ENCODE measurements around the gene TAF1. TPM values are rescaled to one million over a fixed set of nuclear protein-coding genes. Genes with fewer than 3 reads are reported as not detected.

The TAF1 gene
- polyA plus RNA-seq, 1 donor (not counting 4 experiments of a cell fraction or from before 2014, with no cell fraction given): 13.3 TPM

DNA sequence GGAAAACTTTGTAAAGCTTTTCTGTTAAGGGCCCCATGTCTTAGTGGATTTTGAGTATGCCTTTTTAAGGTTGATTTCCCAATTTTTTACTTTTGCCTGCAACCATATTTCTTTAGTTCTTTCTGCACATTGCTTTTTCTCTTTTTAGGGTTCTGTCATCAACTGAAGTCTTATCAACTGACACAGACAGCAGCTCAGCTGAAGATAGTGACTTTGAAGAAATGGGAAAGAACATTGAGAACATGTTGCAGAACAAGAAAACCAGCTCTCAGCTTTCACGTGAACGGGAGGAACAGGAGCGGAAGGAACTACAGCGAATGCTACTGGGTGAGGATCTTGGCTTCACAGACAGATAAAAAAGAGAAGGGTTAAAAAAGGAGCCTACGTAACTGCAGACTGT is 27.8 kb downstream of the TAF1 start:
- Histone ChIP-seq H3K27ac (ENCODE audit: control insufficient read depth, insufficient read depth, low read length) (no peak overlapping the region), H3K9me1 (ENCODE audit: control insufficient read depth, extremely low read depth, insufficient read depth, low read length) (no peaks in the 10 kb centered on the region), H3K9ac (ENCODE audit: control insufficient read depth, extremely low read depth, insufficient read depth, low read length) (no peak overlapping the region), H3K4me2 (ENCODE audit: control insufficient read depth, extremely low read depth, insufficient read depth, low read depth, low read length) (no peak overlapping the region), H3K4me1 (ENCODE audit: control insufficient read depth, extremely low read depth, insufficient read depth, low read length) (no peaks in the 10 kb centered on the region), H3K9me3 (ENCODE audit: control insufficient read depth, low read depth, low read length) (no peaks in the 10 kb centered on the region), H3K27me3 (ENCODE audit: control insufficient read depth, extremely low read depth, insufficient read depth, low read length) (no peaks in the 10 kb centered on the region), H4K20me1 (ENCODE audit: control insufficient read depth, extremely low read depth, insufficient read depth, low read length) (no peaks in the 10 kb centered on the region), H2AFZ (ENCODE audit: control insufficient read depth, low read length) (no peak overlapping the region), H3K79me2 (ENCODE audit: control insufficient read depth, insufficient read depth, low read length) (no peaks in the 10 kb centered on the region), H3K36me3 (ENCODE audit: control insufficient read depth in 2 of 2, extremely low read depth in 1 of 2, insufficient read depth in 2 of 2, low read length in 2 of 2) (peaks cover 6 to 13% of the 10 kb centered on the region in 2 experiments), H3K4me3 (ENCODE audit: control insufficient read depth in 2 of 3, extremely low read depth in 1 of 3, insufficient read depth in 2 of 3, low read depth in 1 of 3, low read length in 3 of 3) (no peak overlapping the region)
- DNase-seq (ENCODE audit: low read depth, low spot score): no peak
- FAIRE-seq: no peak
- no peak for TF ChIP-seq EZH2 (IDR thresholded peaks at IDR 0.05; ENCODE audit: low read length)
- TF ChIP-seq, protein P1, sequence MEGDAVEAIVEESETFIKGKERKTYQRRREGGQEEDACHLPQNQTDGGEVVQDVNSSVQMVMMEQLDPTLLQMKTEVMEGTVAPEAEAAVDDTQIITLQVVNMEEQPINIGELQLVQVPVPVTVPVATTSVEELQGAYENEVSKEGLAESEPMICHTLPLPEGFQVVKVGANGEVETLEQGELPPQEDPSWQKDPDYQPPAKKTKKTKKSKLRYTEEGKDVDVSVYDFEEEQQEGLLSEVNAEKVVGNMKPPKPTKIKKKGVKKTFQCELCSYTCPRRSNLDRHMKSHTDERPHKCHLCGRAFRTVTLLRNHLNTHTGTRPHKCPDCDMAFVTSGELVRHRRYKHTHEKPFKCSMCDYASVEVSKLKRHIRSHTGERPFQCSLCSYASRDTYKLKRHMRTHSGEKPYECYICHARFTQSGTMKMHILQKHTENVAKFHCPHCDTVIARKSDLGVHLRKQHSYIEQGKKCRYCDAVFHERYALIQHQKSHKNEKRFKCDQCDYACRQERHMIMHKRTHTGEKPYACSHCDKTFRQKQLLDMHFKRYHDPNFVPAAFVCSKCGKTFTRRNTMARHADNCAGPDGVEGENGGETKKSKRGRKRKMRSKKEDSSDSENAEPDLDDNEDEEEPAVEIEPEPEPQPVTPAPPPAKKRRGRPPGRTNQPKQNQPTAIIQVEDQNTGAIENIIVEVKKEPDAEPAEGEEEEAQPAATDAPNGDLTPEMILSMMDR (optimal IDR thresholded peaks at IDR 0.05 in 1 of 3, IDR thresholded peaks at IDR 0.05 in 1 of 3, conservative IDR thresholded peaks at IDR 0.05 in 1 of 3; ENCODE audit: extremely low read depth in 1 of 3, insufficient read depth in 2 of 3, low read length in 3 of 3): no peak
- dilution Hi-C loops (cut with MboI; ENCODE audit: extremely low pct_ligation_motif_present, low sequenced_read_pairs): loop anchor here (10.0 kb wide), 1 partner anchor 149 kb away; no protein-coding TSS in a partner anchor

- dilution Hi-C loops (cut with MboI; ENCODE audit: extremely low pct_ligation_motif_present, low sequenced_read_pairs): loop anchor here (10.0 kb wide), 1 partner anchor 152 kb away; no protein-coding TSS in a partner anchor
- H2AFZ ChIP-seq (ENCODE audit: control insufficient read depth, low read length): no peak overlapping the region
- FAIRE-seq: no peak
- DNase-seq (ENCODE audit: low read depth, low spot score): no peak
- no peaks in the 10 kb centered on the region for H3K9me1 ChIP-seq (ENCODE audit: control insufficient read depth, extremely low read depth, insufficient read depth, low read length)
- no peak overlapping the region for H3K9ac ChIP-seq (ENCODE audit: control insufficient read depth, extremely low read depth, insufficient read depth, low read length)
- H3K36me3 ChIP-seq (ENCODE audit: control insufficient read depth in 2 of 2, extremely low read depth in 1 of 2, insufficient read depth in 2 of 2, low read length in 2 of 2): peaks cover 5 to 14% of the 10 kb centered on the region in 2 experiments
- no peaks in the 10 kb centered on the region for H3K9me3 ChIP-seq (ENCODE audit: control insufficient read depth, low read depth, low read length)
- no peak overlapping the region for H3K4me3 ChIP-seq (ENCODE audit: control insufficient read depth in 2 of 3, extremely low read depth in 1 of 3, insufficient read depth in 2 of 3, low read depth in 1 of 3, low read length in 3 of 3)
- no peak for TF ChIP-seq EZH2 (IDR thresholded peaks at IDR 0.05; ENCODE audit: low read length)
- TF ChIP-seq, protein P1 (optimal IDR thresholded peaks at IDR 0.05 in 1 of 3, IDR thresholded peaks at IDR 0.05 in 1 of 3, conservative IDR thresholded peaks at IDR 0.05 in 1 of 3; ENCODE audit: extremely low read depth in 1 of 3, insufficient read depth in 2 of 3, low read length in 3 of 3): no peak
- H3K4me1 ChIP-seq (ENCODE audit: control insufficient read depth, extremely low read depth, insufficient read depth, low read length): no peaks in the 10 kb centered on the region
- H4K20me1 ChIP-seq (ENCODE audit: control insufficient read depth, extremely low read depth, insufficient read depth, low read length): no peaks in the 10 kb centered on the region
- H3K79me2 ChIP-seq (ENCODE audit: control insufficient read depth, insufficient read depth, low read length): no peaks in the 10 kb centered on the region
- no peak overlapping the region for H3K27ac ChIP-seq (ENCODE audit: control insufficient read depth, insufficient read depth, low read length)
- H3K4me2 ChIP-seq (ENCODE audit: control insufficient read depth, extremely low read depth, insufficient read depth, low read depth, low read length): no peak overlapping the region
- H3K27me3 ChIP-seq (ENCODE audit: control insufficient read depth, extremely low read depth, insufficient read depth, low read length): no peaks in the 10 kb centered on the region
These were observed 30.4 kb downstream of the TAF1 start for GRCh38 chrX:71396576-71396975.
